DND-41 (cell line): ENCODE results near the gene SERINC5.

Experiments
- ATAC-seq: fragments of 200-7000 bp; cut with Tn5 transposase; 3 replicates; pipeline ENCODE4 v1.9.1; 2021; ENCODE audit warnings: low read depth; ENCODE audit not compliant: insufficient read depth
- DNase-seq: peaks from one replicate; pipeline ENCODE4 v3.0.0-alpha.2; 2020
- H2AFZ ChIP-seq: 2 replicates; pipeline ENCODE4 v1.6.0; 2012; ENCODE audit warnings: low read depth, low read length
- H3K27ac ChIP-seq: 2 replicates; pipeline ENCODE4 v1.5.1; 2012; ENCODE audit warnings: low read length, inconsistent platforms
- H3K27me3 ChIP-seq: fragments of 200-600 bp; sonication (generic); 2 replicates; pipeline ENCODE4 v1.6.0; 2012; ENCODE audit warnings: low read length, mild to moderate bottlenecking, inconsistent platforms; ENCODE audit not compliant: insufficient read depth, poor library complexity
- H3K36me3 ChIP-seq: 2 replicates; pipeline ENCODE4 v1.5.1; 2012; ENCODE audit warnings: low read length, inconsistent platforms; ENCODE audit not compliant: insufficient read depth
- H3K4me1 ChIP-seq: 2 replicates; pipeline ENCODE4 v1.5.1; 2012; ENCODE audit warnings: mild to moderate bottlenecking, low read length; ENCODE audit not compliant: insufficient read depth
- H3K4me2 ChIP-seq: 2 replicates; pipeline ENCODE4 v1.6.0; 2012; ENCODE audit warnings: mild to moderate bottlenecking, moderate library complexity, low read length, inconsistent platforms; ENCODE audit not compliant: insufficient read depth
- H3K4me3 ChIP-seq, 2 experiments: fragments of 200-600 bp in 1 of 2; shearing (Covaris generic) in 1 of 2; 2 replicates each; pipeline ENCODE4 v1.5.1; 2012 to 2016; ENCODE audit warnings: inconsistent platforms in 2 of 2, low read length in 2 of 2, mild to moderate bottlenecking in 2 of 2, low read depth in 1 of 2, moderate library complexity in 1 of 2
- H3K79me2 ChIP-seq: 2 replicates; pipeline ENCODE4 v1.6.0; 2012; ENCODE audit warnings: low read length, inconsistent platforms; ENCODE audit not compliant: insufficient read depth
- H3K9ac ChIP-seq: 2 replicates; pipeline ENCODE4 v1.6.0; 2012; ENCODE audit warnings: low read depth, mild to moderate bottlenecking, inconsistent platforms, low read length, moderate library complexity
- H3K9me3 ChIP-seq: 2 replicates; pipeline ENCODE4 v1.5.1; 2012; ENCODE audit warnings: low read length, moderate library complexity, mild to moderate bottlenecking, inconsistent platforms; ENCODE audit not compliant: insufficient read depth, severe bottlenecking
- H4K20me1 ChIP-seq: 2 replicates; pipeline ENCODE4 v1.6.0; 2012; ENCODE audit warnings: low read length; ENCODE audit not compliant: insufficient read depth
- EZH2 ChIP-seq: IDR thresholded peaks from 3 replicates; pipeline ENCODE4 v1.6.1; 2012; ENCODE audit warnings: borderline replicate concordance, low read depth, mild to moderate bottlenecking, moderate library complexity, low read length, inconsistent platforms; ENCODE audit not compliant: severe bottlenecking
- TF ChIP-seq, protein P1 (sequence below): IDR thresholded peaks from 2 replicates; pipeline ENCODE4 v1.5.1; 2012; ENCODE audit warnings: borderline replicate concordance, low read length, moderate library complexity, mild to moderate bottlenecking; ENCODE audit not compliant: poor library complexity, severe bottlenecking; ENCODE audit errors: extremely low read depth

SERINC5 gene

GRCh38 chr5:80105698-80106439 is 150.0 kb downstream of the SERINC5 start:
- peak overlapping the region; percentile 40 for H2AFZ ChIP-seq
- no peak overlapping the region for H3K4me3 ChIP-seq
- peak overlapping the region; percentile 21; the same call in 1 of the 2 replicates for H3K4me2 ChIP-seq
- no peaks in the 10 kb centered on the region for H3K27me3 ChIP-seq
- no peaks in the 10 kb centered on the region for H3K9me3 ChIP-seq
- H3K79me2 ChIP-seq, result no peaks in the 10 kb centered on the region
- no peak for TF ChIP-seq EZH2
- TF ChIP-seq, protein P1, sequence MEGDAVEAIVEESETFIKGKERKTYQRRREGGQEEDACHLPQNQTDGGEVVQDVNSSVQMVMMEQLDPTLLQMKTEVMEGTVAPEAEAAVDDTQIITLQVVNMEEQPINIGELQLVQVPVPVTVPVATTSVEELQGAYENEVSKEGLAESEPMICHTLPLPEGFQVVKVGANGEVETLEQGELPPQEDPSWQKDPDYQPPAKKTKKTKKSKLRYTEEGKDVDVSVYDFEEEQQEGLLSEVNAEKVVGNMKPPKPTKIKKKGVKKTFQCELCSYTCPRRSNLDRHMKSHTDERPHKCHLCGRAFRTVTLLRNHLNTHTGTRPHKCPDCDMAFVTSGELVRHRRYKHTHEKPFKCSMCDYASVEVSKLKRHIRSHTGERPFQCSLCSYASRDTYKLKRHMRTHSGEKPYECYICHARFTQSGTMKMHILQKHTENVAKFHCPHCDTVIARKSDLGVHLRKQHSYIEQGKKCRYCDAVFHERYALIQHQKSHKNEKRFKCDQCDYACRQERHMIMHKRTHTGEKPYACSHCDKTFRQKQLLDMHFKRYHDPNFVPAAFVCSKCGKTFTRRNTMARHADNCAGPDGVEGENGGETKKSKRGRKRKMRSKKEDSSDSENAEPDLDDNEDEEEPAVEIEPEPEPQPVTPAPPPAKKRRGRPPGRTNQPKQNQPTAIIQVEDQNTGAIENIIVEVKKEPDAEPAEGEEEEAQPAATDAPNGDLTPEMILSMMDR, result no peak
- no peaks in the 10 kb centered on the region for H4K20me1 ChIP-seq
- ATAC-seq, result peak; percentile 87
- H3K36me3 ChIP-seq, result no peaks in the 10 kb centered on the region
- H3K27ac ChIP-seq, result peak overlapping the region; percentile 66
- peak; percentile 67 for DNase-seq
- peak overlapping the region; percentile 27; the same call in 1 of the 2 replicates for H3K9ac ChIP-seq
- peaks cover 46% of the 10 kb centered on the region for H3K4me1 ChIP-seq

- H3K4me1 ChIP-seq, result peaks cover 46% of the 10 kb centered on the region
- no peaks in the 10 kb centered on the region for H3K27me3 ChIP-seq
- H3K79me2 ChIP-seq, result no peaks in the 10 kb centered on the region
- peak overlapping the region; percentile 72 for H3K27ac ChIP-seq
- H3K4me2 ChIP-seq, result no peak overlapping the region
- DNase-seq, result peak; percentile 18
- no peaks in the 10 kb centered on the region for H3K36me3 ChIP-seq
- no peak for TF ChIP-seq EZH2
- TF ChIP-seq, protein P1, result no peak
- no peak for ATAC-seq
- H3K4me3 ChIP-seq, result no peak overlapping the region
- H2AFZ ChIP-seq, result peak overlapping the region; percentile 35; the same call in 1 of the 2 replicates
- no peaks in the 10 kb centered on the region for H3K9me3 ChIP-seq
- no peak overlapping the region for H3K9ac ChIP-seq
- H4K20me1 ChIP-seq, result no peaks in the 10 kb centered on the region
Observed at GRCh38 chr5:80103371-80103770, 152.5 kb downstream of the SERINC5 start.

- Histone ChIP-seq H3K4me2 (no peak overlapping the region), H3K27me3 (no peaks in the 10 kb centered on the region), H3K4me3 (no peak overlapping the region), H4K20me1 (no peaks in the 10 kb centered on the region), H3K79me2 (no peaks in the 10 kb centered on the region), H3K27ac (no peak overlapping the region), H2AFZ (no peak overlapping the region), H3K36me3 (no peaks in the 10 kb centered on the region), H3K9ac (no peak overlapping the region), H3K9me3 (no peaks in the 10 kb centered on the region), H3K4me1 (peaks cover 45% of the 10 kb centered on the region)
- no peak for ATAC-seq
- no peak for DNase-seq
- TF ChIP-seq, protein P1, result no peak
- TF ChIP-seq EZH2, result no peak
Observed at GRCh38 chr5:80101993-80102392, 153.9 kb downstream of the SERINC5 start.
